ENCODE measurements around the gene OMA1. TPM values are rescaled to one million over a fixed set of nuclear protein-coding genes. Genes with fewer than 3 reads are reported as not detected.

Gene OMA1
- polyA plus RNA-seq, 2 of the 4 experiments (the other 2 are of a cell fraction) = 11.7 to 18.0 TPM

GRCh38 chr1:58465825-58466629, 80.5 kb downstream of the OMA1 start:
- CTCF ChIA-PET = interaction anchor here (1.2 kb wide), 1 partner anchor 50 kb away, joined by 4 read pairs; no protein-coding TSS in a partner anchor
- FAIRE-seq (no peak), ATAC-seq (no peak), DNase-seq (ENCODE audit: low read depth in 1 of 2, low spot score in 1 of 2) (no peak)
- no peak overlapping the region for H3K4me3 ChIP-seq
- H3K4me2 ChIP-seq = no peak overlapping the region
- 34% methylated on average over 12 of the region's 13 CpGs for WGBS (ENCODE audit: missing lambda C conversion rate)
- no peaks in the 10 kb centered on the region for H3K9me3 ChIP-seq
- no peaks in the 10 kb centered on the region for H3K4me1 ChIP-seq
- no peak overlapping the region for H3K27ac ChIP-seq
- POLR2A ChIA-PET = no interaction called here
- no peak for TF ChIP-seq TP53 (CRISPR knock-in tag; IDR thresholded peaks at IDR 0.05)
- no peak for TF ChIP-seq NPAS2 (CRISPR knock-in tag; IDR thresholded peaks at IDR 0.05; ENCODE audit: borderline replicate concordance)
- TF ChIP-seq ZNF302 (CRISPR knock-in tag; IDR thresholded peaks at IDR 0.05) = no peak

DNA sequence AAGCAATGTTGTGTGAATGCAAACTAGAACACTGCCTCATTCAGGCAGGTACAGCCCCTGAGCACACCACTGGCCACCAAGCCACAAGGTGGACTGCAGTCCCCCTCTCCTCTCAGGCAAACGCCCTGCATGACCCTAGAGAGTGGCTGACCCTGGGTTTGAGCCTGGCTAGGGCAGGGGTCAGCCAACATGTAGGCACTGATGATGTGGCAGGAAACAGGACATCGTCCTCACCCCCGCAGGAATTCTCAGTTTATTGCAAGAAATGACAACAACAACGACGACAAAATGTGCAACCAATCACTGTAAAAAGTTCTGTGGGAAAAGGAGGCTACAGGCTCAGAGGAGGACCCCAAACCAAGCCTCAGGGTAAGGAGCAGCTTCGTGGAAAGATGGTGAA, 81.3 kb downstream of the OMA1 start:
- no peak overlapping the region for H3K27ac ChIP-seq
- FAIRE-seq (no peak), DNase-seq (ENCODE audit: low read depth in 1 of 2, low spot score in 1 of 2) (no peak), ATAC-seq (no peak)
- no peak overlapping the region for H3K4me2 ChIP-seq
- ChIA-PET POLR2A (no interaction called here), CTCF (interaction anchor here (1.2 kb wide), 1 partner anchor 51 kb away, joined by 4 read pairs; no protein-coding TSS in a partner anchor)
- H3K9me3 ChIP-seq = no peaks in the 10 kb centered on the region
- 37% methylated on average over 5 of the region's 6 CpGs for WGBS (ENCODE audit: missing lambda C conversion rate)
- H3K4me3 ChIP-seq = no peak overlapping the region
- H3K4me1 ChIP-seq = no peaks in the 10 kb centered on the region
- TF ChIP-seq JUNB (IDR thresholded peaks at IDR 0.05) (no peak), NFE2L2 (conservative IDR thresholded peaks at IDR 0.05; ENCODE audit: low read length) (no peak), FOSL2 (IDR thresholded peaks at IDR 0.05) (no peak), FOSL2 (CRISPR knock-in tag; IDR thresholded peaks at IDR 0.05) (no peak), HDAC2 (IDR thresholded peaks at IDR 0.05) (no peak), ZSCAN20 (CRISPR knock-in tag; IDR thresholded peaks at IDR 0.05) (no peak), HMGXB4 (CRISPR knock-in tag; IDR thresholded peaks at IDR 0.05; ENCODE audit: borderline replicate concordance) (no peak), ELK1 (IDR thresholded peaks at IDR 0.05; ENCODE audit: low read depth, low read length) (no peak), MAFK (IDR thresholded peaks at IDR 0.05; ENCODE audit: partially characterized antibody) (no peak)
- TF ChIP-seq, protein P1, sequence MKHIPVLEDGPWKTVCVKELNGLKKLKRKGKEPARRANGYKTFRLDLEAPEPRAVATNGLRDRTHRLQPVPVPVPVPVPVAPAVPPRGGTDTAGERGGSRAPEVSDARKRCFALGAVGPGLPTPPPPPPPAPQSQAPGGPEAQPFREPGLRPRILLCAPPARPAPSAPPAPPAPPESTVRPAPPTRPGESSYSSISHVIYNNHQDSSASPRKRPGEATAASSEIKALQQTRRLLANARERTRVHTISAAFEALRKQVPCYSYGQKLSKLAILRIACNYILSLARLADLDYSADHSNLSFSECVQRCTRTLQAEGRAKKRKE (CRISPR knock-in tag; IDR thresholded peaks at IDR 0.05; ENCODE audit: low read depth) = no peak

DNA sequence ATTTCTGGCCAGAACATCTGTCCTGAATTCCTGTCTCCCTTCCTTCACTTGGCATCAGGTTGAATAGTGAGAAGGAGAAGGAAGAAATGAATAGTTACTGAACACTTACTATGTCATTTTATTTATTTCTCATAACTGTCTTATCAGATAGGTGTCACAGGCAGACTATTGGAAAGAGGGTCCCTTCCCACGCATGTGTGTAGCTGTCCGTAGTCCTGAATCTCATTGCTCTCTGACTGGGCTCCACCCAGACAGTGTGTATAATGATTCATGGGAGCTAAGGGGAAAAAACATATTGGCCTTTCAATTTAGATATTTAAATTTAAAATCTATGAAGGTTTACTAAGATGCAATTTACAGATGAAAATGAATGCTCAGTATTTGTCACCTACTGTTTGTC, 86.1 kb downstream of the OMA1 start:
- no peak for TF ChIP-seq ZC3H11A (IDR thresholded peaks at IDR 0.05)
- peak; percentile 81 for TF ChIP-seq REST (IDR thresholded peaks at IDR 0.05)
- no peak for TF ChIP-seq FOSL2 (IDR thresholded peaks at IDR 0.05)
- no peak for TF ChIP-seq FOSL2 (CRISPR knock-in tag; IDR thresholded peaks at IDR 0.05)
- TF ChIP-seq, protein P1 (CRISPR knock-in tag; IDR thresholded peaks at IDR 0.05; ENCODE audit: low read depth) = no peak
- TF ChIP-seq HMGXB4 (CRISPR knock-in tag; IDR thresholded peaks at IDR 0.05; ENCODE audit: borderline replicate concordance) = no peak
- TF ChIP-seq JUN (IDR thresholded peaks at IDR 0.05) = no peak
- no peak for TF ChIP-seq FOSB (CRISPR knock-in tag; IDR thresholded peaks at IDR 0.05)
- no peak for TF ChIP-seq CBX8 (IDR thresholded peaks at IDR 0.05)
- Histone ChIP-seq H3K9me3 (no peaks in the 10 kb centered on the region), H3K4me1 (no peaks in the 10 kb centered on the region), H3K27ac (no peak overlapping the region), H3K4me3 (no peak overlapping the region), H3K4me2 (no peak overlapping the region)
- ChIA-PET POLR2A (no interaction called here), CTCF (interaction anchor here (1.4 kb wide), 1 partner anchor 1299 kb away, joined by 4 read pairs; no protein-coding TSS in a partner anchor)
- DNase-seq (ENCODE audit: low read depth in 1 of 2, low spot score in 1 of 2) (no peak), FAIRE-seq (no peak), ATAC-seq (no peak)
- WGBS (ENCODE audit: missing lambda C conversion rate) = 70% methylated on average over 2 of the region's 2 CpGs

Measured in A549 (cell line).